ENCODE measurements around the gene MARK2.

GRCh38 chr11:63845303-63845702 is 6.4 kb downstream of the MARK2 start:
- TF ChIP-seq CTCF (IDR thresholded peaks at IDR 0.05), result no peak
- no peak for TF ChIP-seq POLR2A (IDR thresholded peaks at IDR 0.05)

Measured in body of pancreas (tissue), 4 donors.